22Rv1 (cell line): ENCODE results near the gene LOX.

Experiments
- CTCF ChIP-seq: fragments of 450-650 bp; IDR thresholded peaks from 2 replicates; pipeline ENCODE4 v1.5.1; 2017; ENCODE audit warnings: mild to moderate bottlenecking
- ZFX ChIP-seq: fragments of 450-650 bp; IDR thresholded peaks from 2 replicates; pipeline ENCODE4 v1.6.1; 2017; ENCODE audit warnings: antibody characterized with exemption, borderline replicate concordance

- TF ChIP-seq CTCF (no peak), ZFX (no peak)
These were observed 24.6 kb downstream of the LOX start for GRCh38 chr5:122053181-122054109.
